ENCODE data around the gene RHOA.

The RHOA gene

DNA sequence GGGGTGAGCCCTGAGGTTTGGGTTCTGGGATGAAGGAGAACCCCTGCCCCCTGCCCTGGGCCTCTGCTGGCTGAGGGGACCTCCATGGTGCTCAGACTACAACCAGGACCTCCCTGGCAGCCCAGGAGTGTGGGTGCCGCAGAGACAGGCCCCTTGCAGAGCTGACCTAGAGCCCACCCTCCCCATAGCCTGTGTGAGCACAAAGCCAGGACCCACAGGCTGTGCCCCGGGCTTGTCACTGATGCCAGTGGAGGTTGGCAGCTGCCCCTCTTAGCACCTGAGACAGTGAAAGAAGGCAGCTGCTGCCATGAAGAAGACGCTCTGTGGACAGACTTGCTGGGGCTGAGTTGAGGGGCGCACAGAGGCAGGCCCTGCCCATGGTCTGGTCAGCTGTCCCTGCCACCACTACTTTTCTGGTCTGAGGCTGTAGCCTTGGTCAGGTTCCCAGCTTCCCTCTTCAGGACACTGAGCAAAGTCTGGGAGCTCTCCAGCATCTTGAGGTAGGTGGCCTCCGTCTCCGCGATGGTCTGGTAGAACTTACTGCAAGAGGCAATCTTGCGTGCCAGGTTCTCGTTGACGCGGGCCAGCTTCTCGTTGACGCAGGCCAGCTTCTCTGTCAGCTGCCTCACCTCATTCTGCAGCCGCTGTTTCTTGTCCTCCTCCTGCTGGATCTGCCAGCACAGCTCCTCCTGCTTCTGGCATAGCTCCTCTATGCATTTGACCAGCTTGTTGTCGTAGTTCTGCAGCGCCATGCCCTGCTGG is 94.9 kb downstream of the RHOA start:
- DNase-seq (ENCODE audit: low spot score): no peak

DNA sequence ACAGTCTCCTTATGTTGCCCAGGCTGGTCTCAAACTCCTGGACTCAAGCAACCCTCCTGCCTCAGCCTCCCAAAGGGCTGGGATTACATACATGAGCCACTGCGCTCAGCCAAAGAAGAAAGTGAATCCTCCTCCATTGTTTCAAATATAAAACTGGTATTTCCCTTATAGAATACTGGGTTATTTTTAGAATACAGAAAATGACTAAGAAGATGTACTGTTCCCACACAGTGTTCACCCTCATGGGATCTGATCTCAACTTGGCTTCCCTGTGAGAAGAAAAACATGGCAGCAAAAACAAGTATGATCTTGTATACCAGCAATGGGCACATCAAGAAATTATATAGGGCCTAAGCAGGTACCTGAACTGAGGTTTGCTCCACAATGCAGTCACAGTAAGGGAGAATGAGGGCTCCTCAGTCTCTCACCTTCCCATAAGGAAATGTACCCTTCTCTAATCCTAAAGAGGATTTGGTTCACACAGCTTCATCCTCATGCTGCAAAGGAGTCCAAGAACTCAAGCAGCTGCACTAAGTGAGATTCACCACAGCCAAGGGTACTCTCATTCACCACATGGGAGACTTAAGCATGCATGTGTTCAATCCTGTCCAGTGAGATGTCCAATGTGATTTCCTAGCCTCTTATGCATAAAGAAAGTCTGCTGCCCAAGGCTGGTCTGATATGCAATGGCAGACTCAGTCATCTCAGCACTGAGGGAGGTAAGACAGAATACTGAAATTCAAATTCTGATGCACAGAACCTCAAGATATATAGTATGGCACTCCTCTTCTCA is 97.7 kb downstream of the RHOA start:
- no peak for DNase-seq (ENCODE audit: low spot score)

GRCh38 chr3:49311283-49311682 is 100.5 kb downstream of the RHOA start:
- no peak for DNase-seq (ENCODE audit: low spot score)

DNA sequence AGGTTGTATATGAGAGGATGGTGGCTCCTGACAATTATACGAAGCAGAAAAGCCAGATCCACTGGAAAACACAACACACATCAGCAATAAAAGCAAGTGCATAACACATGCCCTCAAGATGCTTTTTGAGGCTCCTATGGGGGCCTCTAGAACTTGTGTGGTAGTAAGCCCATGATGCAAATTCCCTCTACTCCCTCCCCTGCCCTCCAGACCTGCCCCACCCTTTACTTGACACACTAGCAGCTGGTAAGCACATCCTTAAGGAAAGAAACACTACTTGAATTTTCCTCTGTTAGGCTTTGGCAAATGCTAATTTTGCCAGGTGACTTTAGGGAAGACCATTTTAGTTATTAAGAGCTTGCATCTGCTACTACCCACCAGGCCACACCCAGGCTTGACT is 101.1 kb downstream of the RHOA start:
- no peak for DNase-seq (ENCODE audit: low spot score)

All from AG20443 (cell line).